ENCODE results near the gene PHLDA3. TPM values are rescaled to one million over a fixed set of nuclear protein-coding genes. Genes with fewer than 3 reads are reported as not detected.

Gene PHLDA3
- total and polyA plus RNA-seq, 2 of the 13 experiments (the other 11 are each of a cell fraction or from before 2014, with no cell fraction given): 16.7 to 33.6 TPM

DNA sequence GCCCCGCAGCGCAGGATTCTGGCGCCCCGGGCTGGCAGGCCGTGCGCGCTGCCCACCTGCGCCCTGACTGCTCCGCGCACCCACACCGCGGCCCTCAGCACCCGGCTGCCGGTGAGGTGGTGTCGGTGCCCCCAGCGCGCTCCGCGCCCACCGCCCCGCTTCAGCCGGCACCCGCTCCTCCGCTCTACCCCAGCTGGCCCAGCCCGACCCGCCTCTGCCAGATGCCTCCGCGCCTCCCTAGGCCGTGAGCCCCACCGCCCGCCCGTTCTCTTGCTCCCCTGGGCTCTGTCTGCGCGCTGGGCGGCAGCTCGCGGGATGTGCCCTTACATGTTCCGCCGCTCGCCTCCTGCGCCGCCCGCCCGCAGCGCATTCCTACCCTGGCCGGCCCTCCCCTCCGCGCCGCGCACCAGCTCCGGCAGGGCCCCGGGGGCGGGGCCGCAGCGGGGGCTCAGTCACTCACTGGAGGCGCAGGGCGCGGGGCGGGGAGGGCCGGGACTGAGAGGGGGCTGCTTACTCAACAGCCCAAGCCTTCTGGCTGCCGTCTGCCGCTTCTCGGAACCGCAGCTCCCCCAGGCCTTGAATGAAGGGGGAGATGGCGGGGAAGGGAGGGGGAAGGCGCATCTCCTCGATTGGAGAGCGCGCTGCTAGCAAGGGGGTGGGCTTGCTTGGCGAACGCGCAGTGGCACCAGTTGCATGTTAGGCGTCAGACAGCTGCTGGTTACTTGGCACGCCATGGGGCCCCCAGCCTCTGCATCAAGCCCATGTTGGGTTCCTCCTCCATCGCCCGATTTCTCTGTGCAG is at the start of gene PHLDA3 (continued):
- TF ChIP-seq PPARG (CRISPR knock-in tag; conservative IDR thresholded peaks at IDR 0.05) (no peak), SNAI1 (CRISPR knock-in tag; IDR thresholded peaks at IDR 0.05; ENCODE audit: borderline replicate concordance) (no peak), ZNF329 (CRISPR knock-in tag; IDR thresholded peaks at IDR 0.05; ENCODE audit: low read depth) (peak; percentile 72; the same call in 1 of the 2 replicates), ADNP (CRISPR knock-in tag; IDR thresholded peaks at IDR 0.05) (no peak), KDM5B (CRISPR knock-in tag; IDR thresholded peaks at IDR 0.05; ENCODE audit: borderline replicate concordance) (no peak), ZBTB26 (CRISPR knock-in tag; IDR thresholded peaks at IDR 0.05; ENCODE audit: borderline replicate concordance) (no peak), ZNF510 (CRISPR knock-in tag; IDR thresholded peaks at IDR 0.05; ENCODE audit: low read depth) (no peak), ZNF264 (CRISPR knock-in tag; IDR thresholded peaks at IDR 0.05) (0 out of 2 replicates have a peak, but pooled peaks have one; percentile 17), GZF1 (CRISPR knock-in tag; IDR thresholded peaks at IDR 0.05) (no peak), PHF8 (CRISPR knock-in tag; IDR thresholded peaks at IDR 0.05) (peak; percentile 78), ZNF598 (CRISPR knock-in tag; IDR thresholded peaks at IDR 0.05; ENCODE audit: borderline replicate concordance) (no peak), KLF16 (CRISPR knock-in tag; IDR thresholded peaks at IDR 0.05) (no peak), ZNF382 (CRISPR knock-in tag; IDR thresholded peaks at IDR 0.05; ENCODE audit: borderline replicate concordance) (no peak), ZNF451 (CRISPR knock-in tag; IDR thresholded peaks at IDR 0.05) (0 out of 2 replicates have a peak, but pooled peaks have one; percentile 40), ZNF33B (CRISPR knock-in tag; IDR thresholded peaks at IDR 0.05) (no peak), U2AF2 (IDR thresholded peaks at IDR 0.05; ENCODE audit: low read depth, low read length) (no peak), ZKSCAN1 (IDR thresholded peaks at IDR 0.05; ENCODE audit: low read length) (no peak), ZNF446 (CRISPR knock-in tag; IDR thresholded peaks at IDR 0.05) (0 out of 2 replicates have a peak, but pooled peaks have one; percentile 17), HMGXB3 (CRISPR knock-in tag; IDR thresholded peaks at IDR 0.05; ENCODE audit: borderline replicate concordance) (no peak; the same call in 1 of the 2 replicates), MAFF (IDR thresholded peaks at IDR 0.05; ENCODE audit: low read depth, low read length) (no peak)
- TF ChIP-seq, protein P1, sequence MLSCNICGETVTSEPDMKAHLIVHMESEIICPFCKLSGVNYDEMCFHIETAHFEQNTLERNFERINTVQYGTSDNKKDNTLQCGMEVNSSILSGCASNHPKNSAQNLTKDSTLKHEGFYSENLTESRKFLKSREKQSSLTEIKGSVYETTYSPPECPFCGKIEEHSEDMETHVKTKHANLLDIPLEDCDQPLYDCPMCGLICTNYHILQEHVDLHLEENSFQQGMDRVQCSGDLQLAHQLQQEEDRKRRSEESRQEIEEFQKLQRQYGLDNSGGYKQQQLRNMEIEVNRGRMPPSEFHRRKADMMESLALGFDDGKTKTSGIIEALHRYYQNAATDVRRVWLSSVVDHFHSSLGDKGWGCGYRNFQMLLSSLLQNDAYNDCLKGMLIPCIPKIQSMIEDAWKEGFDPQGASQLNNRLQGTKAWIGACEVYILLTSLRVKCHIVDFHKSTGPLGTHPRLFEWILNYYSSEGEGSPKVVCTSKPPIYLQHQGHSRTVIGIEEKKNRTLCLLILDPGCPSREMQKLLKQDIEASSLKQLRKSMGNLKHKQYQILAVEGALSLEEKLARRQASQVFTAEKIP (CRISPR knock-in tag; IDR thresholded peaks at IDR 0.05; ENCODE audit: borderline replicate concordance): no peak
- TF ChIP-seq, protein P2, sequence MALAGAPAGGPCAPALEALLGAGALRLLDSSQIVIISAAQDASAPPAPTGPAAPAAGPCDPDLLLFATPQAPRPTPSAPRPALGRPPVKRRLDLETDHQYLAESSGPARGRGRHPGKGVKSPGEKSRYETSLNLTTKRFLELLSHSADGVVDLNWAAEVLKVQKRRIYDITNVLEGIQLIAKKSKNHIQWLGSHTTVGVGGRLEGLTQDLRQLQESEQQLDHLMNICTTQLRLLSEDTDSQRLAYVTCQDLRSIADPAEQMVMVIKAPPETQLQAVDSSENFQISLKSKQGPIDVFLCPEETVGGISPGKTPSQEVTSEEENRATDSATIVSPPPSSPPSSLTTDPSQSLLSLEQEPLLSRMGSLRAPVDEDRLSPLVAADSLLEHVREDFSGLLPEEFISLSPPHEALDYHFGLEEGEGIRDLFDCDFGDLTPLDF (CRISPR knock-in tag; IDR thresholded peaks at IDR 0.05): no peak
